HepG2 (cell line): ENCODE data around the gene SYAP1. TPM values are rescaled to one million over a fixed set of nuclear protein-coding genes. Genes with fewer than 3 reads are reported as not detected.

Experiments used
- ATAC-seq: fragments of 200-7000 bp; cut with Tn5 transposase; 3 replicates; pipeline ENCODE4 v1.9.1; 2020; ENCODE audit warnings: mild to moderate bottlenecking, moderate library complexity
- BruUV-seq: library from RNA; stranded (reverse); fragments of 400-500 nt; replicated peaks from 2 replicates; lab custom pipeline; 2021; lab: Mats Ljungman, UMichigan
- CTCF ChIA-PET: fragments of 300-600 bp; formaldehyde crosslinking; extraction: SDS; loops from one replicate; lab custom pipeline; 2021; ENCODE audit warnings: low total read pairs, inconsistent platforms, low intra/inter-chr PET ratio; lab: Yijun Ruan, JAX
- POLR2A ChIA-PET: fragments of 350-600 bp; sonication (Branson Sonifier 250); formaldehyde crosslinking; loops from one replicate; lab custom pipeline; 2020; ENCODE audit warnings: antibody characterized with exemption, inconsistent platforms; lab: Yijun Ruan, JAX
- DNase-seq: peaks from one replicate; pipeline ENCODE4 v3.0.0-alpha.2; 2015; ENCODE audit warnings: low spot score
- FAIRE-seq: peaks from 3 replicates; lab custom pipeline; 2011; peaks lifted over from hg19 to GRCh38; lab: Jason Lieb, UNC
- H2AFZ ChIP-seq: one replicate; pipeline ENCODE4 v1.6.1; 2011; ENCODE audit warnings: low read length, inconsistent platforms
- H3K27ac ChIP-seq: fragments of 300-600 bp; 3 replicates; pipeline ENCODE4 v1.8.0; 2011; ENCODE audit warnings: mixed run types, mild to moderate bottlenecking, mixed read lengths, low read length, inconsistent platforms; ENCODE audit not compliant: insufficient read depth; ENCODE audit errors: extremely low read length
- H3K27me3 ChIP-seq, 2 experiments: fragments of 200-600 bp in 1 of 2; 2 replicates in 1 of 2; 3 replicates in 1 of 2; pipeline versions ENCODE4 v1.6.0 to v1.8.0; 2011; ENCODE audit warnings: low read length in 2 of 2, mild to moderate bottlenecking in 2 of 2, moderate library complexity in 2 of 2, inconsistent platforms in 1 of 2; ENCODE audit not compliant: insufficient read depth in 2 of 2, control insufficient read depth in 1 of 2
- H3K36me3 ChIP-seq, 2 experiments: fragments of 200-600 bp in 1 of 2; replicated peaks in 1 of 2; 2 replicates in 1 of 2; 3 replicates in 1 of 2; pipeline versions ENCODE4 v1.5.1 to v1.8.0; 2011; ENCODE audit warnings: low read length in 2 of 2, inconsistent platforms in 1 of 2; ENCODE audit not compliant: insufficient read depth in 2 of 2, control insufficient read depth in 1 of 2
- H3K4me1 ChIP-seq: 2 replicates; pipeline ENCODE4 v1.5.1; 2012; ENCODE audit warnings: low read length, inconsistent platforms; ENCODE audit not compliant: insufficient read depth
- H3K4me2 ChIP-seq: 2 replicates; pipeline ENCODE4 v1.6.0; 2011; ENCODE audit warnings: low read depth, low read length, inconsistent platforms
- H3K4me3 ChIP-seq, 3 experiments: fragments of 200-600 bp in 1 of 3; sonication (generic), shearing (Covaris generic) in 1 of 3; replicated peaks in 1 of 3; 2 replicates each; pipeline ENCODE4 v1.5.1; 2011 to 2016; ENCODE audit warnings: low read length in 3 of 3, inconsistent platforms in 2 of 3, low read depth in 2 of 3, mild to moderate bottlenecking in 2 of 3, control low read depth in 1 of 3, mixed read lengths in 1 of 3; ENCODE audit not compliant: insufficient read depth in 1 of 3
- H3K79me2 ChIP-seq: one replicate; pipeline ENCODE4 v1.6.1; 2011; ENCODE audit warnings: low read length, inconsistent platforms; ENCODE audit not compliant: insufficient read depth
- H3K9ac ChIP-seq: 2 replicates; pipeline ENCODE4 v1.6.0; 2011; ENCODE audit warnings: mild to moderate bottlenecking, low read depth, low read length, inconsistent platforms; ENCODE audit not compliant: insufficient read depth
- H3K9me3 ChIP-seq: 2 replicates; pipeline ENCODE4 v1.5.1; 2012; ENCODE audit warnings: mild to moderate bottlenecking, low read length
- H4K20me1 ChIP-seq: 2 replicates; pipeline ENCODE4 v1.6.0; 2011; ENCODE audit warnings: inconsistent platforms, mild to moderate bottlenecking, low read length, moderate library complexity; ENCODE audit not compliant: insufficient read depth
- GATAD2A ChIP-seq: IDR thresholded peaks from 2 replicates; pipeline ENCODE4 v1.6.1; 2016
- HMG20A ChIP-seq: IDR thresholded peaks from 2 replicates; pipeline ENCODE4 v1.6.1; 2016; ENCODE audit warnings: borderline replicate concordance
- IKZF1 ChIP-seq: fragments of 450-650 bp; IDR thresholded peaks from 2 replicates; pipeline ENCODE4 v1.7.1; 2016
- NFE2L2 ChIP-seq: fragments of 150-350 bp; IDR thresholded peaks from 2 replicates; pipeline ENCODE4 v1.6.1; 2014; ENCODE audit warnings: low read length
- NPAS2 ChIP-seq: sonication (generic); formaldehyde crosslinking; IDR thresholded peaks from 2 replicates; pipeline ENCODE4 v1.8.0; 2022; ENCODE audit warnings: mild to moderate bottlenecking, missing genetic modification reagents, borderline replicate concordance
- NR3C1 ChIP-seq: sonication (generic); formaldehyde crosslinking; IDR thresholded peaks from 2 replicates; pipeline ENCODE4 v1.4.0; 2020; ENCODE audit warnings: missing genetic modification reagents
- PHB2 ChIP-seq: fragments of 450-650 bp; IDR thresholded peaks from 2 replicates; pipeline ENCODE4 v1.6.1; 2018; ENCODE audit not compliant: partially characterized antibody
- RCOR2 ChIP-seq: IDR thresholded peaks from 2 replicates; pipeline ENCODE4 v1.6.1; 2016; ENCODE audit warnings: missing biosample characterization, missing genetic modification reagents
- STAG1 ChIP-seq: sonication (generic); formaldehyde crosslinking; IDR thresholded peaks from 2 replicates; pipeline ENCODE4 v1.4.0; 2020; ENCODE audit warnings: missing genetic modification reagents
- U2AF1 ChIP-seq: fragments of 200-400 bp; formaldehyde crosslinking; optimal IDR thresholded peaks from 2 replicates; pipeline ENCODE3; 2017; ENCODE audit warnings: mild to moderate bottlenecking, low read depth, low read length
- ZFYVE20 ChIP-seq: sonication (generic); formaldehyde crosslinking; IDR thresholded peaks from 2 replicates; pipeline ENCODE4 v1.8.0; 2023; ENCODE audit warnings: low read depth, mild to moderate bottlenecking, moderate library complexity, missing genetic modification reagents, borderline replicate concordance
- ZNF180 ChIP-seq: sonication (generic); formaldehyde crosslinking; IDR thresholded peaks from 2 replicates; pipeline ENCODE4 v1.4.0; 2020; ENCODE audit warnings: low read depth, missing genetic modification reagents, borderline replicate concordance
- ZNF382 ChIP-seq: sonication (generic); formaldehyde crosslinking; IDR thresholded peaks from 2 replicates; pipeline ENCODE4 v1.5.0; 2020; ENCODE audit warnings: missing genetic modification reagents, mild to moderate bottlenecking, borderline replicate concordance
- WGBS: methylation state at CpG from one replicate; pipeline ENCODE4 v1.1.6; 2017; ENCODE audit warnings: low lambda C conversion rate; 5-methylcytosine and 5-hydroxymethylcytosine counted together
- in situ Hi-C: cut with HindIII; loops from 2 replicates; pipeline ENCODE4 v1.10.0; 2017; ENCODE audit warnings: low pct_unique_long_range_greater_than_20kb; ENCODE audit not compliant: extremely low pct_ligation_motif_present
- intact Hi-C: fragments of 100-400 bp; cut with micrococcal nuclease; formaldehyde crosslinking; loops from one replicate; pipeline ENCODE4 v1.10.0; 2022; ENCODE audit not compliant: unreplicated experiment
- polyA plus RNA-seq, 8 experiments: library from polyadenylated mRNA; depleted of rRNA in 3 of 8; stranded (reverse) in 7 of 8; unstranded in 1 of 8; fragments of >200 nt; fragmentation: Illumina TruSeq in 4 of 8; extraction: Trizol in 4 of 8; gene quantifications; 2 replicates each; pipeline versions ENCODE4 v1.2.1 to v1.2.3, GENCODE V29; 2011 to 2016; ENCODE audit warnings: low read depth in 4 of 8, missing spikeins in 1 of 8, mixed read lengths in 1 of 8; ENCODE audit not compliant: insufficient read depth in 1 of 8
- total RNA-seq, 5 experiments: library from RNA; depleted of rRNA; stranded (reverse); fragments of >200 nt; fragmentation: Illumina TruSeq; extraction: Trizol; gene quantifications; 2 replicates each; pipeline ENCODE4 v1.2.3, GENCODE V29; 2016; ENCODE audit warnings: low read depth in 1 of 5
- TF ChIP-seq, protein P1 (sequence below): sonication (generic); formaldehyde crosslinking; IDR thresholded peaks from 2 replicates; pipeline ENCODE4 v1.5.1; 2020; ENCODE audit warnings: missing genetic modification reagents, mild to moderate bottlenecking, borderline replicate concordance
- TF ChIP-seq, protein P2 (sequence below): sonication (generic); formaldehyde crosslinking; IDR thresholded peaks from 2 replicates; pipeline ENCODE4 v1.5.0; 2020; ENCODE audit warnings: mild to moderate bottlenecking, missing genetic modification reagents, moderate library complexity
- TF ChIP-seq, protein P3 (sequence below): sonication (generic); formaldehyde crosslinking; IDR thresholded peaks from 2 replicates; pipeline ENCODE4 v1.4.0; 2020; ENCODE audit warnings: low read depth, mild to moderate bottlenecking, missing genetic modification reagents
- TF ChIP-seq, protein P4 (sequence below): sonication (generic); formaldehyde crosslinking; IDR thresholded peaks from 2 replicates; pipeline ENCODE4 v1.5.1; 2020; ENCODE audit warnings: missing genetic modification reagents, mild to moderate bottlenecking, borderline replicate concordance

Gene SYAP1
- total and polyA plus RNA-seq, 2 of the 13 experiments (the other 11 are each of a cell fraction or from before 2014, with no cell fraction given), result 4.9 to 18.5 TPM

DNA sequence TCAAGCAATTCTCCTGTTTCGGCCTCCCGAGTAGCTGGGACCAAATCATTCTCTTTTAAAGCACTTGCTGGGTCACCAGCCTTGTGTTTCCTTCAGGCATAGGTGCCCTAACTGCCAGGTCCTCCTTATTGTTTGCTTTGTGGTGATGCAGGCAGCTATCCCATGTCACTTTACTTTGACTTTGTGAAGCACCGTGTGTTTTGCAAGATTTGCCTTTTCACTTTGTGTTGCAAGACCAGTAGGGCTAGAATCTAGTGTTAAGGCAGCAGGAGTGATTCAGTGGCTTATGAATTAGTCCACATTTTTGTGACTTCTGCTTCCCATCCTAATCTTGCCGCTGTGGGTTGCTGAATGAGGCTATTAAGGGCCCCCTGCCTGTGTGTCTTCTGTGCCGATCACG lies 20.2 kb downstream of the SYAP1 start (continued):
- TF ChIP-seq, protein P1, sequence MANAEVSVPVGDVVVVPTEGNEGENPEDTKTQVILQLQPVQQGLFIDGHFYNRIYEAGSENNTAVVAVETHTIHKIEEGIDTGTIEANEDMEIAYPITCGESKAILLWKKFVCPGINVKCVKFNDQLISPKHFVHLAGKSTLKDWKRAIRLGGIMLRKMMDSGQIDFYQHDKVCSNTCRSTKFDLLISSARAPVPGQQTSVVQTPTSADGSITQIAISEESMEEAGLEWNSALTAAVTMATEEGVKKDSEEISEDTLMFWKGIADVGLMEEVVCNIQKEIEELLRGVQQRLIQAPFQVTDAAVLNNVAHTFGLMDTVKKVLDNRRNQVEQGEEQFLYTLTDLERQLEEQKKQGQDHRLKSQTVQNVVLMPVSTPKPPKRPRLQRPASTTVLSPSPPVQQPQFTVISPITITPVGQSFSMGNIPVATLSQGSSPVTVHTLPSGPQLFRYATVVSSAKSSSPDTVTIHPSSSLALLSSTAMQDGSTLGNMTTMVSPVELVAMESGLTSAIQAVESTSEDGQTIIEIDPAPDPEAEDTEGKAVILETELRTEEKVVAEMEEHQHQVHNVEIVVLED (CRISPR knock-in tag), result no peak
- 0 out of 2 replicates have a peak, but pooled peaks have one; percentile 34 for TF ChIP-seq GATAD2A (CRISPR knock-in tag)
- no peak for TF ChIP-seq PHB2
- 0 out of 2 replicates have a peak, but pooled peaks have one; percentile 22 for TF ChIP-seq HMG20A (CRISPR knock-in tag)
- no peak for TF ChIP-seq ZNF382 (CRISPR knock-in tag)

DNA sequence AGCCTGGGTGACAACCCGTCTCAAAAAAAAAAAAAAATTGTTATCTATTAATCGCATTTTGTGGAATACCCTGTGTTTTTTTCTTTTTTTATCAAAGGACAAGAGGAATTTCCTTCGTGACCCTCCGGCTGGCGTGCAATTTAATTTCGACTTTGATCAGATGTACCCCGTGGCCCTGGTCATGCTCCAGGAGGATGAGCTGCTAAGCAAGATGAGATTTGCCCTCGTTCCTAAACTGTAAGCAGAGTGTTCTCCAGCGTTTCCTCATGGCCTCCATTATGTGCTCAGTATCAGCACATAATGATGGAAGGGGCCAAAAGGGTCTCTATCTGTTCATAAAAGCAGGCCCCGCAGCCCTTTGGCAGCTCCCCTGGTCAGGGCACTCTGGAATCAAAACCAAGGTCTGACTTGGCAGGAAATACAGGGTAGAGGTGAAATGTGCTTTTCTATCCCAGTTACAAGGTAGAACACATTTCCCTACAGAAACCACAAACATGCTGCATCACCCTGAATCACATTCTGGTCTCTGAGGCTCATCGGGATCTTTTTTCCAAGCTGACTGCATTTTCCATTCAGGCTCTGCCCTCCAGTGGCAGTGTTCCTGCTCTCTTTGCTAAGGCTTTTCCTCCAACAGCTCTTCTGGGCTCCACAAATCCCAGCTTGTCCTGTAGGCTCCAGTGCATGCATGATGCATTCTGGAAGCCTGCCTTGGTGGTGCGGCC lies 24.4 kb downstream of the SYAP1 start:
- FAIRE-seq (peak; percentile 52), DNase-seq (no peak), ATAC-seq (peak; percentile 34; the same call in 2 of the 3 replicates)
- Histone ChIP-seq H3K79me2 (no peaks in the 10 kb centered on the region), H3K4me2 (no peak overlapping the region), H3K36me3 (peaks cover 2 to 13% of the 10 kb centered on the region in 2 experiments; a peak in 2 of 5 replicates), H3K4me3 (no peak overlapping the region), H3K27me3 (no peaks in the 10 kb centered on the region), H3K9ac (no peak overlapping the region), H3K4me1 (peaks cover 32% of the 10 kb centered on the region), H4K20me1 (peaks cover 5% of the 10 kb centered on the region; the same call in 1 of the 2 replicates), H3K27ac (no peak overlapping the region), H3K9me3 (no peaks in the 10 kb centered on the region), H2AFZ (no peak overlapping the region)
- intact Hi-C loops, result no loop called here
- no peak for TF ChIP-seq NR3C1 (CRISPR knock-in tag)
- TF ChIP-seq NFE2L2, result peak; percentile 11; the same call in 1 of the 2 replicates
- TF ChIP-seq STAG1 (CRISPR knock-in tag), result peak; percentile 53
- TF ChIP-seq U2AF1, result no peak
- no peak for TF ChIP-seq NPAS2 (CRISPR knock-in tag)
- no peak for TF ChIP-seq RCOR2 (CRISPR knock-in tag)
- TF ChIP-seq ZNF180 (CRISPR knock-in tag), result no peak
- no peak for TF ChIP-seq ZFYVE20 (CRISPR knock-in tag)
- TF ChIP-seq, protein P2, sequence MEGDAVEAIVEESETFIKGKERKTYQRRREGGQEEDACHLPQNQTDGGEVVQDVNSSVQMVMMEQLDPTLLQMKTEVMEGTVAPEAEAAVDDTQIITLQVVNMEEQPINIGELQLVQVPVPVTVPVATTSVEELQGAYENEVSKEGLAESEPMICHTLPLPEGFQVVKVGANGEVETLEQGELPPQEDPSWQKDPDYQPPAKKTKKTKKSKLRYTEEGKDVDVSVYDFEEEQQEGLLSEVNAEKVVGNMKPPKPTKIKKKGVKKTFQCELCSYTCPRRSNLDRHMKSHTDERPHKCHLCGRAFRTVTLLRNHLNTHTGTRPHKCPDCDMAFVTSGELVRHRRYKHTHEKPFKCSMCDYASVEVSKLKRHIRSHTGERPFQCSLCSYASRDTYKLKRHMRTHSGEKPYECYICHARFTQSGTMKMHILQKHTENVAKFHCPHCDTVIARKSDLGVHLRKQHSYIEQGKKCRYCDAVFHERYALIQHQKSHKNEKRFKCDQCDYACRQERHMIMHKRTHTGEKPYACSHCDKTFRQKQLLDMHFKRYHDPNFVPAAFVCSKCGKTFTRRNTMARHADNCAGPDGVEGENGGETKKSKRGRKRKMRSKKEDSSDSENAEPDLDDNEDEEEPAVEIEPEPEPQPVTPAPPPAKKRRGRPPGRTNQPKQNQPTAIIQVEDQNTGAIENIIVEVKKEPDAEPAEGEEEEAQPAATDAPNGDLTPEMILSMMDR (CRISPR knock-in tag), result peak; percentile 42; the same call in 1 of the 2 replicates
- TF ChIP-seq, protein P3, sequence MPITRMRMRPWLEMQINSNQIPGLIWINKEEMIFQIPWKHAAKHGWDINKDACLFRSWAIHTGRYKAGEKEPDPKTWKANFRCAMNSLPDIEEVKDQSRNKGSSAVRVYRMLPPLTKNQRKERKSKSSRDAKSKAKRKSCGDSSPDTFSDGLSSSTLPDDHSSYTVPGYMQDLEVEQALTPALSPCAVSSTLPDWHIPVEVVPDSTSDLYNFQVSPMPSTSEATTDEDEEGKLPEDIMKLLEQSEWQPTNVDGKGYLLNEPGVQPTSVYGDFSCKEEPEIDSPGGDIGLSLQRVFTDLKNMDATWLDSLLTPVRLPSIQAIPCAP, result no peak
- TF ChIP-seq IKZF1, result no peak
- TF ChIP-seq, protein P4, sequence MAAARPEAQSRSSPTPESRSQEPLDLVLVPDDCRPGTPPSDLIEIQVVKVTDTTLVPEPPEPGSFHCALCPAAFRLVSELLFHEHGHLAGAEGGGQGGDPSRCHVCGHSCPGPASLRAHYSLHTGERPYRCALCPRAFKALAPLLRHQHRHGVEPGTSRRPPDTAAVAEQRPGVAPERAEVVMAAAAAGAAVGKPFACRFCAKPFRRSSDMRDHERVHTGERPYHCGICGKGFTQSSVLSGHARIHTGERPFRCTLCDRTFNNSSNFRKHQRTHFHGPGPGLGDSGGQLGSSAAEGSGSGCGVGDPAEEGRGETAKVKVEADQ (CRISPR knock-in tag), result no peak
- ChIA-PET CTCF (no interaction called here), POLR2A (interaction anchor here (0.5 to 4.9 kb wide), 4 partner anchors 24 to 56 kb away, joined by 3 to 28 read pairs (median 14); partner anchors contain the start of genes CTPS2 and SYAP1)
- no TSS peak for BruUV-seq
- in situ Hi-C loops, result no loop called here
- 97% methylated on average over 11 of the region's 12 CpGs for WGBS
